HepG2 (cell line): ENCODE results near the gene SMO. TPM values are rescaled to one million over a fixed set of nuclear protein-coding genes. Genes with fewer than 3 reads are reported as not detected.

ENCODE experiments used
- ATAC-seq: fragments of 200-7000 bp; cut with Tn5 transposase; 3 replicates; pipeline ENCODE4 v1.9.1; 2020; ENCODE audit warnings: mild to moderate bottlenecking, moderate library complexity
- BruUV-seq: library from RNA; stranded (reverse); fragments of 400-500 nt; replicated peaks from 2 replicates; lab custom pipeline; 2021; lab: Mats Ljungman, UMichigan
- CTCF ChIA-PET: fragments of 300-600 bp; formaldehyde crosslinking; extraction: SDS; loops from one replicate; lab custom pipeline; 2021; ENCODE audit warnings: low total read pairs, inconsistent platforms, low intra/inter-chr PET ratio; lab: Yijun Ruan, JAX
- POLR2A ChIA-PET: fragments of 350-600 bp; sonication (Branson Sonifier 250); formaldehyde crosslinking; loops from one replicate; lab custom pipeline; 2020; ENCODE audit warnings: antibody characterized with exemption, inconsistent platforms; lab: Yijun Ruan, JAX
- DNase-seq: peaks from one replicate; pipeline ENCODE4 v3.0.0-alpha.2; 2015; ENCODE audit warnings: low spot score
- FAIRE-seq: peaks from 3 replicates; lab custom pipeline; 2011; peaks lifted over from hg19 to GRCh38; lab: Jason Lieb, UNC
- H2AFZ ChIP-seq: one replicate; pipeline ENCODE4 v1.6.1; 2011; ENCODE audit warnings: low read length, inconsistent platforms
- H3K27ac ChIP-seq: fragments of 300-600 bp; 3 replicates; pipeline ENCODE4 v1.8.0; 2011; ENCODE audit warnings: mixed run types, mild to moderate bottlenecking, mixed read lengths, low read length, inconsistent platforms; ENCODE audit not compliant: insufficient read depth; ENCODE audit errors: extremely low read length
- H3K27me3 ChIP-seq, 2 experiments: fragments of 200-600 bp in 1 of 2; 2 replicates in 1 of 2; 3 replicates in 1 of 2; pipeline versions ENCODE4 v1.6.0 to v1.8.0; 2011; ENCODE audit warnings: low read length in 2 of 2, mild to moderate bottlenecking in 2 of 2, moderate library complexity in 2 of 2, inconsistent platforms in 1 of 2; ENCODE audit not compliant: insufficient read depth in 2 of 2, control insufficient read depth in 1 of 2
- H3K36me3 ChIP-seq, 2 experiments: fragments of 200-600 bp in 1 of 2; replicated peaks in 1 of 2; 2 replicates in 1 of 2; 3 replicates in 1 of 2; pipeline versions ENCODE4 v1.5.1 to v1.8.0; 2011; ENCODE audit warnings: low read length in 2 of 2, inconsistent platforms in 1 of 2; ENCODE audit not compliant: insufficient read depth in 2 of 2, control insufficient read depth in 1 of 2
- H3K4me1 ChIP-seq: 2 replicates; pipeline ENCODE4 v1.5.1; 2012; ENCODE audit warnings: low read length, inconsistent platforms; ENCODE audit not compliant: insufficient read depth
- H3K4me2 ChIP-seq: 2 replicates; pipeline ENCODE4 v1.6.0; 2011; ENCODE audit warnings: low read depth, low read length, inconsistent platforms
- H3K4me3 ChIP-seq, 3 experiments: fragments of 200-600 bp in 1 of 3; sonication (generic), shearing (Covaris generic) in 1 of 3; replicated peaks in 1 of 3; 2 replicates each; pipeline ENCODE4 v1.5.1; 2011 to 2016; ENCODE audit warnings: low read length in 3 of 3, inconsistent platforms in 2 of 3, low read depth in 2 of 3, mild to moderate bottlenecking in 2 of 3, control low read depth in 1 of 3, mixed read lengths in 1 of 3; ENCODE audit not compliant: insufficient read depth in 1 of 3
- H3K79me2 ChIP-seq: one replicate; pipeline ENCODE4 v1.6.1; 2011; ENCODE audit warnings: low read length, inconsistent platforms; ENCODE audit not compliant: insufficient read depth
- H3K9ac ChIP-seq: 2 replicates; pipeline ENCODE4 v1.6.0; 2011; ENCODE audit warnings: mild to moderate bottlenecking, low read depth, low read length, inconsistent platforms; ENCODE audit not compliant: insufficient read depth
- H3K9me3 ChIP-seq: 2 replicates; pipeline ENCODE4 v1.5.1; 2012; ENCODE audit warnings: mild to moderate bottlenecking, low read length
- H4K20me1 ChIP-seq: 2 replicates; pipeline ENCODE4 v1.6.0; 2011; ENCODE audit warnings: inconsistent platforms, mild to moderate bottlenecking, low read length, moderate library complexity; ENCODE audit not compliant: insufficient read depth
- NFIC ChIP-seq: IDR thresholded peaks from 2 replicates; pipeline ENCODE4 v1.6.1; 2012; ENCODE audit warnings: mild to moderate bottlenecking, low read length, inconsistent platforms
- PHF21A ChIP-seq: sonication (generic); formaldehyde crosslinking; IDR thresholded peaks from 2 replicates; pipeline ENCODE4 v1.5.0; 2020; ENCODE audit warnings: mild to moderate bottlenecking, missing genetic modification reagents
- SETDB1 ChIP-seq: sonication (generic); formaldehyde crosslinking; IDR thresholded peaks from 2 replicates; pipeline ENCODE4 v1.5.1; 2020; ENCODE audit warnings: missing genetic modification reagents, mild to moderate bottlenecking, borderline replicate concordance
- WGBS: methylation state at CpG from one replicate; pipeline ENCODE4 v1.1.6; 2017; ENCODE audit warnings: low lambda C conversion rate; 5-methylcytosine and 5-hydroxymethylcytosine counted together
- in situ Hi-C: cut with HindIII; loops from 2 replicates; pipeline ENCODE4 v1.10.0; 2017; ENCODE audit warnings: low pct_unique_long_range_greater_than_20kb; ENCODE audit not compliant: extremely low pct_ligation_motif_present
- intact Hi-C: fragments of 100-400 bp; cut with micrococcal nuclease; formaldehyde crosslinking; loops from one replicate; pipeline ENCODE4 v1.10.0; 2022; ENCODE audit not compliant: unreplicated experiment
- polyA plus RNA-seq, 8 experiments: library from polyadenylated mRNA; depleted of rRNA in 3 of 8; stranded (reverse) in 7 of 8; unstranded in 1 of 8; fragments of >200 nt; fragmentation: Illumina TruSeq in 4 of 8; extraction: Trizol in 4 of 8; gene quantifications; 2 replicates each; pipeline versions ENCODE4 v1.2.1 to v1.2.3, GENCODE V29; 2011 to 2016; ENCODE audit warnings: low read depth in 4 of 8, missing spikeins in 1 of 8, mixed read lengths in 1 of 8; ENCODE audit not compliant: insufficient read depth in 1 of 8
- total RNA-seq, 5 experiments: library from RNA; depleted of rRNA; stranded (reverse); fragments of >200 nt; fragmentation: Illumina TruSeq; extraction: Trizol; gene quantifications; 2 replicates each; pipeline ENCODE4 v1.2.3, GENCODE V29; 2016; ENCODE audit warnings: low read depth in 1 of 5
- TF ChIP-seq, protein P1 (sequence below): sonication (generic); formaldehyde crosslinking; IDR thresholded peaks from 2 replicates; pipeline ENCODE4 v1.4.0; 2020; ENCODE audit warnings: missing genetic modification reagents
- TF ChIP-seq, protein P2 (sequence below): sonication (generic); formaldehyde crosslinking; IDR thresholded peaks from 2 replicates; pipeline ENCODE4 v1.8.1; 2023; ENCODE audit warnings: mild to moderate bottlenecking, inconsistent platforms, moderate library complexity, missing genetic modification reagents, borderline replicate concordance

SMO gene
- total and polyA plus RNA-seq, 2 of the 13 experiments (the other 11 are each of a cell fraction or from before 2014, with no cell fraction given) = 23.8 to 32.3 TPM

DNA sequence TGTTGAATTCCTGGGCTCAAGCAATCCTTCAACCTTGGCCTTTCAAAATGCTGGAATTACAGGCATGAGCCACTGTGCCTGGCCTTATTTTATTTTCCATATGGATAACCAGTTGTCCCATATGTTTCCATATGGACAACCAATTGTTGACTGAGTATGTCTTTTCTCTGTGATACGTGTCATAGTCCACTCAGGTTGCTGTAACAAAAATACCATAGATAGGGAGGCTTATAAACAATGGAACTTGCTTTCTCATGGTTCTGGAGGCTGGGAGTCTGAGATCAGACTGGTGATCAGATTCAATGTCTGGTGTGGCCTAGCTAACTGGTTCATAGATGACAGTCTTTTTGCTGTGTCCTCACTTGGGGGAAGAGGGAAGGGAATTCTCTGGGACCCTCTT is 55.8 kb downstream of the SMO start (continued):
- TF ChIP-seq, protein P1, sequence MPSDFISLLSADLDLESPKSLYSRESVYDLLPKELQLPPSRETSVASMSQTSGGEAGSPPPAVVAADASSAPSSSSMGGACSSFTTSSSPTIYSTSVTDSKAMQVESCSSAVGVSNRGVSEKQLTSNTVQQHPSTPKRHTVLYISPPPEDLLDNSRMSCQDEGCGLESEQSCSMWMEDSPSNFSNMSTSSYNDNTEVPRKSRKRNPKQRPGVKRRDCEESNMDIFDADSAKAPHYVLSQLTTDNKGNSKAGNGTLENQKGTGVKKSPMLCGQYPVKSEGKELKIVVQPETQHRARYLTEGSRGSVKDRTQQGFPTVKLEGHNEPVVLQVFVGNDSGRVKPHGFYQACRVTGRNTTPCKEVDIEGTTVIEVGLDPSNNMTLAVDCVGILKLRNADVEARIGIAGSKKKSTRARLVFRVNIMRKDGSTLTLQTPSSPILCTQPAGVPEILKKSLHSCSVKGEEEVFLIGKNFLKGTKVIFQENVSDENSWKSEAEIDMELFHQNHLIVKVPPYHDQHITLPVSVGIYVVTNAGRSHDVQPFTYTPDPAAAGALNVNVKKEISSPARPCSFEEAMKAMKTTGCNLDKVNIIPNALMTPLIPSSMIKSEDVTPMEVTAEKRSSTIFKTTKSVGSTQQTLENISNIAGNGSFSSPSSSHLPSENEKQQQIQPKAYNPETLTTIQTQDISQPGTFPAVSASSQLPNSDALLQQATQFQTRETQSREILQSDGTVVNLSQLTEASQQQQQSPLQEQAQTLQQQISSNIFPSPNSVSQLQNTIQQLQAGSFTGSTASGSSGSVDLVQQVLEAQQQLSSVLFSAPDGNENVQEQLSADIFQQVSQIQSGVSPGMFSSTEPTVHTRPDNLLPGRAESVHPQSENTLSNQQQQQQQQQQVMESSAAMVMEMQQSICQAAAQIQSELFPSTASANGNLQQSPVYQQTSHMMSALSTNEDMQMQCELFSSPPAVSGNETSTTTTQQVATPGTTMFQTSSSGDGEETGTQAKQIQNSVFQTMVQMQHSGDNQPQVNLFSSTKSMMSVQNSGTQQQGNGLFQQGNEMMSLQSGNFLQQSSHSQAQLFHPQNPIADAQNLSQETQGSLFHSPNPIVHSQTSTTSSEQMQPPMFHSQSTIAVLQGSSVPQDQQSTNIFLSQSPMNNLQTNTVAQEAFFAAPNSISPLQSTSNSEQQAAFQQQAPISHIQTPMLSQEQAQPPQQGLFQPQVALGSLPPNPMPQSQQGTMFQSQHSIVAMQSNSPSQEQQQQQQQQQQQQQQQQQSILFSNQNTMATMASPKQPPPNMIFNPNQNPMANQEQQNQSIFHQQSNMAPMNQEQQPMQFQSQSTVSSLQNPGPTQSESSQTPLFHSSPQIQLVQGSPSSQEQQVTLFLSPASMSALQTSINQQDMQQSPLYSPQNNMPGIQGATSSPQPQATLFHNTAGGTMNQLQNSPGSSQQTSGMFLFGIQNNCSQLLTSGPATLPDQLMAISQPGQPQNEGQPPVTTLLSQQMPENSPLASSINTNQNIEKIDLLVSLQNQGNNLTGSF = no peak
- TF ChIP-seq SETDB1 (CRISPR knock-in tag) = no peak

DNA sequence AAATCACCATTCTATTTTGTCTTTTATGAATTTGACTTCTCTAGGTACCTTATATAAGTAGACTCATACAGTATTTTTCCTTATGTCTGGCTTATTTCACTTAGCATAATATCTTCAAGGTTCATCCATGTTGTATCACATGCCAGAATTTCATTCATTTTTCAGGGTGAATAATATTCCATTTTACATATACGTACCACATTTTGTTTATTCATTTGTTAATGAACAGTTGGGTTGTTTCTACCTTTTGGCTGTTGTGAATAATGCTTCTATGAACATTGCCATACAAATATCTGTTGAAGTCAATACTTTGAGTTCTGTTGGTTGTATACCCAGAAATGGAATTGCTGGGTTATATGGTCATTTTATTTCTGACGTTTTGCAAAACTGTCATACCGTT is 57.1 kb downstream of the SMO start:
- no peak overlapping the region for H3K27ac ChIP-seq
- H3K9ac ChIP-seq = no peak overlapping the region
- H2AFZ ChIP-seq = no peak overlapping the region
- intact Hi-C loops = no loop called here
- H3K4me2 ChIP-seq = no peak overlapping the region
- 74% methylated on average over 3 of the region's 3 CpGs for WGBS
- no peak for DNase-seq
- H3K27me3 ChIP-seq = no peaks in the 10 kb centered on the region
- H4K20me1 ChIP-seq = no peaks in the 10 kb centered on the region
- FAIRE-seq = no peak
- POLR2A ChIA-PET = no interaction called here
- in situ Hi-C loops = no loop called here
- 0 out of 2 replicates have a peak, but pooled peaks cover 6% of the 10 kb centered on the region for H3K9me3 ChIP-seq
- H3K36me3 ChIP-seq = no peaks in the 10 kb centered on the region
- no peak overlapping the region for H3K4me3 ChIP-seq
- peaks cover 4% of the 10 kb centered on the region for H3K79me2 ChIP-seq
- H3K4me1 ChIP-seq = 0 out of 2 replicates have a peak, but pooled peaks cover 7% of the 10 kb centered on the region
- no peak for ATAC-seq
- BruUV-seq = no TSS peak
- CTCF ChIA-PET = no interaction called here
- TF ChIP-seq, protein P2, sequence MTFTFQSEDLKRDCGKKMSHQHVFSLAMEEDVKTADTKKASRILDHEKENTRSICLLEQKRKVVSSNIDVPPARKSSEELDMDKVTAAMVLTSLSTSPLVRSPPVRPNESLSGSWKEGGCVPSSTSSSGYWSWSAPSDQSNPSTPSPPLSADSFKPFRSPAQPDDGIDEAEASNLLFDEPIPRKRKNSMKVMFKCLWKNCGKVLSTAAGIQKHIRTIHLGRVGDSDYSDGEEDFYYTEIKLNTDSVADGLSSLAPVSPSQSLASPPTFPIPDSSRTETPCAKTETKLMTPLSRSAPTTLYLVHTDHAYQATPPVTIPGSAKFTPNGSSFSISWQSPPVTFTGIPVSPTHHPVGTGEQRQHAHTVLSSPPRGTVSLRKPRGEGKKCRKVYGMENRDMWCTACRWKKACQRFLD = no peak
- TF ChIP-seq NFIC = no peak
- TF ChIP-seq PHF21A (CRISPR knock-in tag) = no peak
- TF ChIP-seq, all 625 proteins: peak for 0
